Endothelial cell of umbilical vein (primary cell): ENCODE data around the gene PRSS56. TPM values are rescaled to one million over a fixed set of nuclear protein-coding genes. Genes with fewer than 3 reads are reported as not detected.

Experiments used
- BruUV-seq: library from RNA; stranded (reverse); fragments of 400-500 nt; replicated peaks from 2 replicates; lab custom pipeline; 2021; lab: Mats Ljungman, UMichigan
- CTCF ChIA-PET: fragments of 300-600, 350-600 bp; sonication (Branson Sonifier 250); formaldehyde crosslinking; loops from one replicate; lab custom pipeline; 2021; ENCODE audit warnings: antibody characterized with exemption, inconsistent platforms; lab: Charles Lee
- POLR2A ChIA-PET: fragments of 300-600, 350-600 bp; sonication (Branson Sonifier 250); formaldehyde crosslinking; loops from one replicate; lab custom pipeline; 2021; ENCODE audit warnings: antibody characterized with exemption, inconsistent platforms; lab: Charles Lee
- DNase-seq: peaks from one replicate; pipeline ENCODE4 v3.0.0-alpha.2; 2011; ENCODE audit warnings: low read depth, low spot score
- FAIRE-seq: peaks from 2 replicates; lab custom pipeline; 2011; peaks lifted over from hg19 to GRCh38; lab: Jason Lieb, UNC
- H2AFZ ChIP-seq: 2 replicates; pipeline ENCODE4 v1.6.0; 2012; ENCODE audit warnings: low read depth, low read length, control low read depth, inconsistent platforms
- H3K27ac ChIP-seq: 2 replicates; pipeline ENCODE4 v1.5.1; 2011; ENCODE audit warnings: low read depth, mild to moderate bottlenecking, control low read depth, low read length, moderate library complexity; ENCODE audit not compliant: insufficient read depth
- H3K27me3 ChIP-seq, 2 experiments: 2 replicates each; pipeline versions ENCODE4 v1.6.0 to v1.6.1; 2011; ENCODE audit warnings: low read length in 2 of 2, mixed read lengths in 1 of 2; ENCODE audit not compliant: control insufficient read depth in 2 of 2, insufficient read depth in 2 of 2
- H3K36me3 ChIP-seq, 2 experiments: 2 replicates in 1 of 2; 3 replicates in 1 of 2; pipeline ENCODE4 v1.5.1; 2011; ENCODE audit warnings: low read length in 2 of 2, mild to moderate bottlenecking in 1 of 2, moderate library complexity in 1 of 2; ENCODE audit not compliant: control insufficient read depth in 2 of 2, insufficient read depth in 2 of 2; ENCODE audit errors: extremely low read depth in 1 of 2
- H3K4me1 ChIP-seq: 3 replicates; pipeline ENCODE4 v1.5.1; 2011; ENCODE audit warnings: mild to moderate bottlenecking, low read length; ENCODE audit not compliant: control insufficient read depth, insufficient read depth; ENCODE audit errors: extremely low read depth
- H3K4me2 ChIP-seq: 2 replicates; pipeline ENCODE4 v1.6.1; 2011; ENCODE audit warnings: low read length, control low read depth, mixed read lengths; ENCODE audit not compliant: insufficient read depth
- H3K4me3 ChIP-seq, 3 experiments: fragments of 200-600 bp in 1 of 3; sonication (generic), shearing (Covaris generic) in 1 of 3; replicated peaks in 1 of 3; 2 replicates each; pipeline ENCODE4 v1.5.1; 2011 to 2016; ENCODE audit warnings: control low read depth in 3 of 3, low read length in 3 of 3, mild to moderate bottlenecking in 2 of 3, inconsistent platforms in 1 of 3, low read depth in 1 of 3, moderate library complexity in 1 of 3; ENCODE audit not compliant: insufficient read depth in 1 of 3
- H3K79me2 ChIP-seq: 2 replicates; pipeline ENCODE4 v1.6.0; 2012; ENCODE audit warnings: low read length, inconsistent platforms; ENCODE audit not compliant: control insufficient read depth, insufficient read depth
- H3K9ac ChIP-seq: replicated peaks from 2 replicates; pipeline ENCODE3; 2011; ENCODE audit warnings: low read length, control low read depth; ENCODE audit not compliant: insufficient read depth; ENCODE audit errors: extremely low read depth
- H3K9me1 ChIP-seq: replicated peaks from 3 replicates; pipeline ENCODE4 v1.6.0; 2011; ENCODE audit warnings: mild to moderate bottlenecking, low read length; ENCODE audit not compliant: control insufficient read depth, insufficient read depth; ENCODE audit errors: extremely low read depth
- H3K9me3 ChIP-seq: replicated peaks from 2 replicates; pipeline ENCODE4 v1.5.1; 2012; ENCODE audit warnings: low read length, inconsistent platforms; ENCODE audit not compliant: control insufficient read depth, insufficient read depth
- H4K20me1 ChIP-seq: replicated peaks from 2 replicates; pipeline ENCODE3; 2011; ENCODE audit warnings: mild to moderate bottlenecking, low read length; ENCODE audit not compliant: control insufficient read depth, insufficient read depth; ENCODE audit errors: extremely low read depth
- CTCF ChIP-seq, 2 donors: IDR thresholded peaks; 1 replicate in 1 of 2; 2 replicates in 1 of 2; pipeline ENCODE4 v1.5.1; 2011; ENCODE audit warnings: low read length in 2 of 2, mild to moderate bottlenecking in 2 of 2, moderate library complexity in 2 of 2, control low read depth in 1 of 2, inconsistent platforms in 1 of 2, low read depth in 1 of 2; ENCODE audit not compliant: insufficient read depth in 1 of 2; ENCODE audit errors: extremely low read depth in 1 of 2
- EZH2 ChIP-seq: IDR thresholded peaks from 2 replicates; pipeline ENCODE4 v1.6.1; 2012; ENCODE audit warnings: borderline replicate concordance, low read depth, mild to moderate bottlenecking, moderate library complexity, low read length, inconsistent platforms; ENCODE audit not compliant: severe bottlenecking
- FOS ChIP-seq: IDR thresholded peaks from 2 replicates; pipeline ENCODE4 v1.6.1; 2011; ENCODE audit warnings: mild to moderate bottlenecking, low read length, moderate library complexity, borderline replicate concordance; ENCODE audit not compliant: insufficient read depth
- GATA2 ChIP-seq: IDR thresholded peaks from 2 replicates; pipeline ENCODE4 v1.7.0; 2011; ENCODE audit warnings: low read depth, mild to moderate bottlenecking, moderate library complexity, mixed read lengths, low read length; ENCODE audit not compliant: insufficient read length, insufficient read depth
- JUN ChIP-seq: IDR thresholded peaks from 2 replicates; pipeline ENCODE4 v1.6.1; 2011; ENCODE audit warnings: borderline replicate concordance, low read depth; ENCODE audit not compliant: insufficient read length, insufficient read depth
- MYC ChIP-seq: IDR thresholded peaks from one replicate; pipeline ENCODE4 v1.6.1; 2011; ENCODE audit warnings: mild to moderate bottlenecking, low read depth, low read length
- POLR2A ChIP-seq: IDR thresholded peaks from 2 replicates; pipeline ENCODE4 v1.6.1; 2012; ENCODE audit warnings: low read depth, mild to moderate bottlenecking, control low read depth, low read length
- POLR2AphosphoS5 ChIP-seq: IDR thresholded peaks from 2 replicates; pipeline ENCODE4 v1.6.1; 2012; ENCODE audit warnings: low read depth, mild to moderate bottlenecking, control low read depth, low read length, moderate library complexity; ENCODE audit not compliant: insufficient read depth
- dilution Hi-C: fragments of 300-500 bp; cut with MboI; formaldehyde crosslinking; loops from one replicate; pipeline ENCODE4 v1.15.0; 2019; ENCODE audit warnings: low sequenced_read_pairs; ENCODE audit not compliant: extremely low pct_ligation_motif_present
- intact Hi-C: fragments of 100-400 bp; cut with micrococcal nuclease; formaldehyde crosslinking; loops from one replicate; pipeline ENCODE4 v1.10.0; 2022
- polyA plus RNA-seq, 4 experiments: library from polyadenylated mRNA; depleted of rRNA in 3 of 4; stranded (reverse) in 3 of 4; unstranded in 1 of 4; fragments of >200 nt; gene quantifications; 2 replicates each; pipeline versions ENCODE4 v1.2.1 to v1.2.3, GENCODE V29; 2011 to 2012; ENCODE audit warnings: missing spikeins in 1 of 4
- total RNA-seq: library from RNA; stranded (reverse); gene quantifications from 2 replicates; pipeline ENCODE4 v1.2.3, GENCODE V29; 2021
- TF ChIP-seq, protein P1 (sequence below): IDR thresholded peaks from 2 replicates; pipeline ENCODE4 v1.6.1; 2011; ENCODE audit not compliant: insufficient read depth, insufficient read length

PRSS56 gene
- total and polyA plus RNA-seq, 2 donors (not counting 3 experiments of a cell fraction or from before 2014, with no cell fraction given): not detected

DNA sequence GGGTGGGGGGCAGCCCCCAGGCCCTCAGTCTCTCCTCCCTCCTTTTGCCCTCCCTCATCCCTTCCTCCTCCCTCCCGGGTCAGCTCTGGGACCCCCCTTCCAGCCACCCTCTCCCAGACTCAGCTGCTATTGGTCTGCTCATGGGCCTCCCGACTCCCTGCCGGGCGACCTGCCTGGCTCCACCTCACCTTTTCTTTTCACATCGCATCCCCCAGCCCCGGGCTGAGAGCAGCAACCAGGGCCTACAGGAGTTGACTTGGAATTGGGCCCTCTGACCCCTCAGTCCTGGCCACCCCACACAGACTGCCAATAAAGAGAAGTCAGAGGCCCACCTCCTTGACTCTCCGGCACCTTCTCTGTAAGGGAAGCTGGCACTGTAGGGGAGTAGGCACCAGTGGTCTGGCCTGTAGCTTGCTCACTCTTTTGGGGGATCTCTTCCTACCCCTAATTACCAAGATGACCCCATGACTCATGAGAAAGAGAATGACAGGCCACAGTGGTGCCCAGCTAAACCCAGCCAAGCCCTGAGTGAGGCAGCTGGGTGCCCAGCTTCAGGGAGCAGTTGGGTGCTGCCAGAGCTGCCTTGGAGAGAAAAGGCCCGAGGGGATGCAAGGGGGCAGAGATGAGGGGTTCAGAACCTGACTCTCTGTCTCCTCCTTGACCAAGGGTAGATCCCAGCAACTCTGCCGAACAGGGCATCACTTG lies 30.5 kb upstream of the PRSS56 start:
- Histone ChIP-seq H3K36me3 (no peaks in the 10 kb centered on the region), H3K9me1 (no peaks in the 10 kb centered on the region), H3K27ac (no peak overlapping the region), H3K4me2 (no peak overlapping the region), H4K20me1 (no peaks in the 10 kb centered on the region), H3K9ac (no peak overlapping the region), H3K4me3 (no peak overlapping the region), H3K79me2 (no peaks in the 10 kb centered on the region), H3K4me1 (no peaks in the 10 kb centered on the region), H3K27me3 (peaks cover 29 to 43% of the 10 kb centered on the region in 2 experiments), H3K9me3 (no peaks in the 10 kb centered on the region), H2AFZ (no peak overlapping the region)
- FAIRE-seq (no peak), DNase-seq (no peak)
- dilution Hi-C loops (no loop called here), intact Hi-C loops (no loop called here)
- TF ChIP-seq CTCF (IDR thresholded peaks at IDR 0.05; ENCODE audit: extremely low read depth in 1 of 2, insufficient read depth in 1 of 2, low read depth in 1 of 2, low read length in 2 of 2) (no peak), EZH2 (no peak), JUN (no peak), MYC (no peak), GATA2 (no peak), POLR2A (no peak), POLR2AphosphoS5 (no peak), FOS (no peak)
- TF ChIP-seq, protein P1, sequence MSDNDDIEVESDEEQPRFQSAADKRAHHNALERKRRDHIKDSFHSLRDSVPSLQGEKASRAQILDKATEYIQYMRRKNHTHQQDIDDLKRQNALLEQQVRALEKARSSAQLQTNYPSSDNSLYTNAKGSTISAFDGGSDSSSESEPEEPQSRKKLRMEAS: no peak
- ChIA-PET CTCF (interaction anchor here (1.2 kb wide), 1 partner anchor 64 kb away, joined by 4 read pairs; no protein-coding TSS in a partner anchor), POLR2A (no interaction called here)
- BruUV-seq: no TSS peak
